Left ventricle myocardium superior (tissue), 1 donor: Measurements from ENCODE around the gene SNHG17. TPM values are rescaled to one million over a fixed set of nuclear protein-coding genes. Genes with fewer than 3 reads are reported as not detected.
"Not testable (repeated sequence)": the region's sequence is repeated elsewhere in the genome, so short reads cannot be mapped to it uniquely, and the experiment has no call there.

Experiments used
- ATAC-seq: fragments of 200-7000 bp; cut with Tn5 transposase; one replicate; pipeline ENCODE4 v1.9.1; 2020; ENCODE audit warnings: mild to moderate bottlenecking, moderate library complexity
- DNase-seq: peaks from one replicate; pipeline ENCODE4 v3.0.0-alpha.2; 2020
- intact Hi-C: fragments of 100-400 bp; cut with micrococcal nuclease; formaldehyde crosslinking; loops from one replicate; pipeline ENCODE4 v1.11.0; 2022
- long read RNA-seq: library from polyadenylated mRNA; unstranded; transcript quantifications from one replicate; pipeline ENCODE4 v2.0.0, GENCODE V29; 2021
- total RNA-seq: library from RNA; stranded (reverse); fragmentation: NEBNext Ultra II Directional; extraction: Animal tissue kit (Norgen Biotek cat#: 25700); gene quantifications from one replicate; pipeline ENCODE4 v1.2.1, GENCODE V29; 2021
- donor health status: DM: no; HTN: yes; CAD: no; lungs with severe emphysema.

Gene SNHG17
- total RNA-seq, result 5.0 TPM
- long read RNA-seq, partial matches to known transcripts, result 2 of 5 reads
- long read RNA-seq, other reads (novel, unspliced or antisense), result 3 of 5 reads

GRCh38 chr20:38434770-38435554, at the start of gene SNHG17:
Gene SNHG17 (minus strand): TSS chr20:38435328.
- ATAC-seq, result peak; percentile 89
- intact Hi-C loops, result loop anchor here (1.0 kb wide), 1 partner anchor 11 kb away; no protein-coding TSS in a partner anchor
- peak; percentile 95 for DNase-seq

- no peak for DNase-seq
- intact Hi-C loops, result no loop called here
- ATAC-seq, result no peak
These were observed 44.5 kb upstream of the SNHG17 start for GRCh38 chr20:38479596-38479995.

DNA sequence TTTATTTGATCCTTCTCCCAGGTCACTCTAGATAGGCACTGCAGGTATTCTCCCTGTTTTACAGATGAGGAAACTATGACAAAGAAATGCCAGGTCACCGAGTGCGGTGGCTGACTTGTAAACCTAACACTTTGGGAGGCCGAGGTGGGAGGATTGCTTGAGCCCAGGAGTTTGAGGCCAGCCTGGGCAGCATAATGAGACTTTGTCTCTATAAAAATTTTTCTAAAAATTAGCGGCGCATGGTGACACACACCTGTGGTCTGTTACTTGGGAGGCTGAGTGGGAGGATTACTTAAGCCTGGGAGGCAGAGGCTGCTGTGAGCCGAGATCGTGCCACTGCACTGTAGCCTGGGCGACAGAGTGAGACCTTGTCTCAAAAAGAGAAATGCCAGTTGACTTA, 42.6 kb upstream of the SNHG17 start:
- DNase-seq (no peak), ATAC-seq (no peak)
- intact Hi-C loops, result no loop called here

DNA sequence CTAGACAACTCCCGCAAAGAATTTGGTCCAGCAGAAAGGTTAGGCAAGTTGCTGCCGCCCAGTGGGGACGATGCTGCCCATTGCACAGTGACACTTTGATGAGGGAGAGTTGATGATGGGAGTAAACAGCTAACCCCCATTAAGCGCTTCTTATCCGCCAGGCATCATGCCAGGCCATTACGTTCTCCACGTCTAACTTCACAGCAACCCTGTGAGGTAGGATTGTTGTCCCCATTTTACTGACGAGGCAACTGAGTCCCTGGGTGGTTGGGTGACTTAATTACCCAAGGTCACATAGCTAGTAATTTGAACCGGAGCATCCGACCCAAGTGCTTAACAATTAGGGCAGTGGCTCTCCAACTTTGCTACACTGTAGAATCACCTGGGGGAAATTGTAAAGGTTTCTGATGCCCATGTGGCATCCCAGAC, 38.3 kb upstream of the SNHG17 start:
- ATAC-seq (no peak), DNase-seq (no peak)
- intact Hi-C loops, result no loop called here

GRCh38 chr20:38472513-38473366, 37.6 kb upstream of the SNHG17 start, which contains the start of gene RALGAPB:
Gene RALGAPB (plus strand): TSS chr20:38472843. CDS start chr20:38488433, 15,590 bp downstream.
- intact Hi-C loops, result no loop called here
- peak; percentile 97 for ATAC-seq
- peak; percentile 100 for DNase-seq

DNA sequence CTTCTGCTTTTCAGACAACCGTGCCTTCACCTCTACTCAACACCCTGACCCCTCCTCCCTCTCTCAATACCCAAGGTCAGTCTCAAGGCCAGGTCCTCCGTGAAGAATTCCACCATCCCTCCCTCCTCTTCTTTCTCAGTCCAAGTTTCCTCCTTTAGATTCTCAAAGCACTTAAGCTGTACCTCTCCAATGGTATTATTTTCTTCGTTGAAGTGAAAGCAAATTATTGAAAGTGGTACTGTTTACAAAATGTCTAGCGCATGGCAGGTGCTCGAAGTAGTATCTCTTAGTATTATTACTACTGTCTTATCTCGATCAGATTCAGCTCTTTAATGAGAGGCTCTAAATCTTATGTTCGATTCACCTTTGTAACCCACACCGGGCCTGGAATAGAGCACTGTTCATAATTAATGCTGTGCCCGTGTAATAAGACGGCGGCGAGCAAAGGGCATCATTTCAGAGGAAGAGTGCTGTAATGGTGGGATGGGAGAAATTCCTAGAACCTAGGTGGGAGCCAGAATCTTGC, 36.9 kb upstream of the SNHG17 start:
- DNase-seq (no peak), ATAC-seq (no peak)
- intact Hi-C loops, result no loop called here

DNA sequence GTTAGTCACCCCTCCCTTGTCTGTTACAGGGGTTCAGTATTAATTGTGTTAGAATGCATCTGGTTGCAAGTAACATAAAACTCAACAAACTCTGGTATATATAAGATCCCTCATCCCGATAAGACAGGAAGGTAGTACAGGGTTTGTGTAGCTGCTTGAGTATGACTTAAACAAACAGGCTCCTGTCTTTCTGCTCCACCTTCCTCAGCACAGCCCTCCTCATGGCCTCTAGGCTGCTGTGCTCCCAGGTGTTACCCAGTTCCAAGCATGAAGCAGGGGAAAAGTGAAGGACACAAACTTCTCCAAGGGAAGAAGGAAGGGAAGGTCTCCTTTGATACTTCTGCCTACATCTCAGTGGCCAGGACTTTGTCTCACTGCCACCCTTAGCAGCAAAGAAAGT, 36.1 kb upstream of the SNHG17 start:
- DNase-seq (no peak), ATAC-seq (no peak)
- intact Hi-C loops, result no loop called here

- no peak for ATAC-seq
- no peak for DNase-seq
- intact Hi-C loops, result no loop called here
These were observed 31.9 kb upstream of the SNHG17 start for GRCh38 chr20:38466983-38467382.

GRCh38 chr20:38466171-38466570, 31.0 kb upstream of the SNHG17 start:
- DNase-seq (no peak), ATAC-seq (no peak)
- intact Hi-C loops, result no loop called here

DNA sequence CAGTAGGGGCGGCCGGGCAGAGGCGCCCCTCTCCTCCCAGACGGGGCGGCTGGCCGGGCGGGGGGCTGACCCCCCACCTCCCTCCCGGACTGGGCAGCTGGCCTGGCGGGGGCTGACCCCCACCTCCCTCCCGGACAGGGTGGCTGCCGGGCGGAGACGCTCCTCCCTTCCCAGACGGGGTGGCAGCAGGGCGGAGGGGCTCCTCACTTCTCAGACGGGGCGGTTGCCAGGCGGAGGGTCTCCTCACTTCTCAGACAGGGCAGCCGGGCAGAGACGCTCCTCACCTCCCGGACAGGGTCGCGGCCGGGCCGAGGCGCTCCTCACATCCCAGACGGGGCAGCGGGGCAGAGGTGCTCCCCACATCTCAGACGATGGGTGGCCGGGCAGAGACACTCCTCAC, 26.4 kb upstream of the SNHG17 start:
- DNase-seq, intact Hi-C loops, ATAC-seq: not testable (repeated sequence)

GRCh38 chr20:38461167-38461566, 26.0 kb upstream of the SNHG17 start:
- intact Hi-C loops, ATAC-seq, DNase-seq: not testable (repeated sequence)

DNA sequence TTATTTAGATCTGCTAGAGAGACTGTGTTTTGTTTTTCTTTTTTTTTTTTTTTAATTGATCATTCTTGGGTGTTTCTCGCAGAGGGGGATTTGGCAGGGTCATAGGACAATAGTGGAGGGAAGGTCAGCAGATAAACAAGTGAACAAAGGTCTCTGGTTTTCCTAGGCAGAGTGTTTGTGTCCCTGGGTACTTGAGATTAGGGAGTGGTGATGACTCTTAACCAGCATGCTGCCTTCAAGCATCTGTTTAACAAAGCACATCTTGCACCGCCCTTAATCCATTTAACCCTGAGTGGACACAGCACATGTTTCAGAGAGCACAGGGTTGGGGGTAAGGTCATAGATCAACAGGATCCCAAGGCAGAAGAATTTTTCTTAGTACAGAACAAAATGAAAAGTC, 25.5 kb upstream of the SNHG17 start:
- DNase-seq, intact Hi-C loops: not testable (repeated sequence)
- peak; percentile 29 for ATAC-seq

- ATAC-seq, result peak; percentile 89
- DNase-seq, result no peak
- intact Hi-C loops, result no loop called here
These were observed 25.0 kb upstream of the SNHG17 start for GRCh38 chr20:38460040-38460623.

DNA sequence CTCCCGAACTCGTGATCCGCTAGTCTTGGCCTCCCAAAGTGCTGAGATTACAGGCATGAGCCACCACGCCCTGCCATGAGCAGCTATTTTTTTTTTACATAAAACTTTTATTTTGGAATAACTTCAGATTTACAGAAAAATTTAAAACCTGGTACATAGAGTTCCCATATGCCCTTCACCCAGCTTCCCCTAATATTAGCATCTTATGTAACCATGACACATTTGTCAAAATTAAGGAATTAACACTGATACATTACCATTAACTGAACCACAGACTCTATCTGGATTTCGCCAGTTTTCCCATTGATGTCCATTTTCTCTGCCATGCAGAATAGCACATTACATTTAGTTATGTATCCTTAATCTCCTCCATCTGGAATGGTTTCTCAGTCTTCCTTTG, 23.2 kb upstream of the SNHG17 start:
- intact Hi-C loops, result no loop called here
- DNase-seq (no peak), ATAC-seq (no peak)

DNA sequence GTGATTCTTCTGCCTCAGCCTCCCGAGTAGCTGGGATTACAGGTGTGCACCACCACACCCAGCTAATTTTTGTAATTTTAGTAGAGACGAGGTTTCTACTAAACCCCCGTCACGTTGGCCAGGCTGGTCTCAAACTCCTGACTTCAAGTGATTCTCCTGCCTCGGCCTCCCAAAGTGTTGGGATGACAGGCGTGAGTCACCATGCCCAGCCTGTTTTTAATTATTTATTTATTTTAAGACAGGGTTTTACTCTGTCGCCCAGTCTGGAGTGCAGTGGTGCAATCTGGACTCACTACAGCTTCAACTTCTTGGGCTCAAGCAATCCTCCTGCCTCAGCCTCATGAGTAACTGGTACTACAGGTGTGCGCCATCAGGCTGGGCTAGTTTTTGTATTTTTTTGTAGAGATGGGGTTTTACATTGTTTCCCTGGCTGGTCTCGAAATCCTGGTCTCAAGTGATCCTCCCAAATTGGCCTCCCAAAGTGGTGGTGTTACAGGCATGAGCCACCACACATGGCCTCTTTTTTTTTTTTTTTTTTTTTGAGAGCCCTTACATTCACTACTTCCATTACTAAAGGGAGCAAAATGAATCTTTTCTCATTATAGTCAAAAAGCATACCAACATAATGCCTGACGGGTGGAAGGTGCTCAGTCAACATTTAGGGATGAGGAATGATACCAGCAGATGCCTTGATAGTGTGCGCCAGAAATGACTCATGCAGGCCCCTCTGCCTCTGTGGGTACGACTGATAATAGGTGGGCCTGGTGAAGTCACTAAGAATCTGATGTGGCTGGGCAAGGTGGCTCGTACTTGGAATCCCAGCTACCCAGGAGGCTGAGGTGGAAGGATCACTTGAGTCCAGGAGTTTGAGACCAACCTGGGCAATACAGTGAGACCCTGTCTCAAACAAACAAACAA, 19.7 kb upstream of the SNHG17 start:
- intact Hi-C loops, result no loop called here
- ATAC-seq, result no peak

DNA sequence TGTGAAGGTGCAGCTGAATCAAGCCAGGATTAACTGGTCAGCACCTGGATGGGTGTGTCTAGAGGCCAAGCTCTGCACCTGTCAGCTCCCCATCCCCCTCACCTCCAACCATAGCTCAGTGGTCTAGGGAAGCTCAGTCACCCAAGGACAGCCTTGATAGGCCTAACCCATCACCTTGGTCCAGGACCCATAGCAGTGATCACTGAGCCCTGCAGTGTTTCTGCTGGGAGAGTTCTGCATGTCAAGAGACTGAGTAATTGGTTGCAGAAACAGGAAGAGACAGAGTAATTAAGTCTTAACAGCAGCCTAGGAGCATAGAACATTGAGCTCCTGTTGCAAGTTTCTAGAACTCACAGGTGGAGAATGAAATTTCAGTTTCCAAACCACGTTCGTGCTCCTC, 18.8 kb upstream of the SNHG17 start:
- ATAC-seq (no peak), DNase-seq (no peak)
- intact Hi-C loops, result no loop called here

More for the DNA sequence above, 19.7 kb upstream of the SNHG17 start:
- no peak for DNase-seq

DNA sequence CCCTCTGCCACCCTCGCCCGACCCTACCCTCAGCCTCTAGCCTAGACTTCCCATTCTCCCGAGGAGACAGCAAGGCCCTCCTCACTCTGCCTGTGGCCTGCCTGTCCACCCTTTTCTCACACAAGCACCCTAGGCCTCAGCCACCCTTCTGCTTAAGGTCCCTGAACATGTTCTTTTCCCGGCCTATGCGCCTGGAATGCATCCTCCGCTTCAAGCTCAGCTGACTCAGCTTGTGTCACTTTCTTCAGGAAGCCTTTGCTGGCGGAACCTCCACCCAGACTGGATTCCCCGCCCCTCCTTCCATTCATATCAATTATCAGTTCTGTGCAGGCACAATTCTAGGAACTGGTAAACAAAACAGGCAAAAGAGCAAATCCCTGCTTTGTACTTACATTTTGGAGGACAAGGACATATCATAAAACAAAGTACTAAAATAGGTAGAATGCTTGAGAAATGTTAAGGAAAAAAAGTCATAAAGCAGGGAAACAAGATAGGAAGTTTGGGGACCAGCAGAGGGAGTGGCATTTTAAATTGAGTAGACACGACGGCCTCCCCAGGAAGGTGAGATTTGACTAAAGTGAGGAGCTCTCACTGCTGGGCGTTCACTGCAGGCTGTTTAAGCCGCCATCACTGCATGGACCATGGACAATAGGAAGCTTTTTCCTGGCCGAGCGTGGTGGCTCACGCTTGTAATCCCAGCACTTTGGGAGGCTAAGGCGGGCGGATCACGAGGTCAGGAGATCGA, 17.9 kb upstream of the SNHG17 start:
- intact Hi-C loops, result no loop called here
- no peak for DNase-seq
- ATAC-seq, result peak; percentile 50
